Ectodermal cell (in vitro differentiated cells): ENCODE results near the gene PRIMPOL.
"Not testable (repeated sequence)": the region's sequence is repeated elsewhere in the genome, so short reads cannot be mapped to it uniquely, and the experiment has no call there.

ENCODE experiments used
- H3K27ac ChIP-seq: 2 replicates; pipeline ENCODE4 v1.7.0; 2013; ENCODE audit warnings: mild to moderate bottlenecking, low read depth, low read length; ENCODE audit not compliant: insufficient read depth, poor library complexity, severe bottlenecking
- H3K27me3 ChIP-seq: 2 replicates; pipeline ENCODE4 v1.7.0; 2013; ENCODE audit warnings: mild to moderate bottlenecking, low read length; ENCODE audit not compliant: insufficient read depth, control insufficient read depth, poor library complexity, severe bottlenecking
- H3K36me3 ChIP-seq: one replicate; pipeline ENCODE4 v1.7.0; 2013; ENCODE audit warnings: low read length; ENCODE audit not compliant: control insufficient read depth, insufficient read depth
- H3K4me1 ChIP-seq: one replicate; pipeline ENCODE4 v1.7.0; 2013; ENCODE audit warnings: low read length; ENCODE audit not compliant: control insufficient read depth, insufficient read depth
- H3K4me3 ChIP-seq: 2 replicates; pipeline ENCODE4 v1.7.0; 2013; ENCODE audit warnings: low read depth, low read length, control low read depth; ENCODE audit not compliant: insufficient read depth
- H3K9me3 ChIP-seq: 2 replicates; pipeline ENCODE4 v1.7.0; 2013; ENCODE audit warnings: mild to moderate bottlenecking, low read length, moderate library complexity; ENCODE audit not compliant: control insufficient read depth
- WGBS, 2 experiments: methylation state at CpG; one replicate each; pipeline ENCODE4 v1.1.7; 2013; ENCODE audit warnings: missing lambda C conversion rate in 2 of 2; 5-methylcytosine and 5-hydroxymethylcytosine counted together

Gene PRIMPOL

DNA sequence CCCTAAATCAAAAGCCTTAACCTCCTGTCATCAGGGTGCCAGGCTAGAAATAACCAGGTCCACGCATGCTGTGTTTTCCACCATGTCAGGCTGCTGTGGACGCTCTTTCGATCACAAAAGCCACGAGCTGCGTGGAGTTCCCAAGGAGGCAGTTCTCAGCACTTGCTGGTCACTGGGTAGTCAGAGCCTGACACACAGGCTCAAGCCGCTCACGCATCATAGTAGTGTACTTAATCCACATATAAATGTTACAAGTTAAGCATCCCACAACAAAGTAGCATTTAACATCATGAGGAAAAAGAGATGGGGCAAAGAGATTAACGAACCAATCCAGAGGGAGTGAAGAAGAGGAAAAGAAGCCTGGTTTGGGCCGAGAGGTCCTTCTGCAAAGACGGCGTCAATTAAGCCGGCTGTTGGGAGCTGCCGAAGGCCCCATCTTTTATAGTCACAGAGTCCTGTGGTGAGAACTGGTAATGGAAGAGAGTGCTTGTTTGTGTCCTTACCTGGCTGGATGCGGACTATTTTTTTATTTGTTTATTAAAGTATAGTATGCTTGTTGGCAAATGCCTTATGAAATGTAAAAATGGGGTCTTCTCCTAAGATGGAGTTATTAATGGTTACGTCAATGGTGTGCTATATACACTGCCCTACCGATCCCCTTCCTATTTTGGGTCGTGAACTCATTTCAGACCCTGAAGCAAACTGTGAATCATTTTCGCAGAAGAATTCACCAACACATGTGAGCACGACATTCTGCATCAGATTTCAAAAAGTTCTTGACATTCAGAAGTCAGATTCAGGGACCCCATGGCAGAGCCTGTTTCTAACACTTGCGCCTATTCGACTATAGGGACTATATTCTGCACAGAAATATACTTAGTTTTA, 675 bp downstream of the PRIMPOL start:
- Histone ChIP-seq H3K4me1 (peaks cover 11% of the 10 kb centered on the region), H3K36me3 (no peaks in the 10 kb centered on the region), H3K9me3 (no peaks in the 10 kb centered on the region), H3K27me3 (no peaks in the 10 kb centered on the region), H3K4me3 (peak overlapping the region; percentile 83), H3K27ac (peak overlapping the region; percentile 80)
- 50 to 57% methylated on average over 20 to 21 of the region's 21 CpGs for WGBS, 2 experiments

DNA sequence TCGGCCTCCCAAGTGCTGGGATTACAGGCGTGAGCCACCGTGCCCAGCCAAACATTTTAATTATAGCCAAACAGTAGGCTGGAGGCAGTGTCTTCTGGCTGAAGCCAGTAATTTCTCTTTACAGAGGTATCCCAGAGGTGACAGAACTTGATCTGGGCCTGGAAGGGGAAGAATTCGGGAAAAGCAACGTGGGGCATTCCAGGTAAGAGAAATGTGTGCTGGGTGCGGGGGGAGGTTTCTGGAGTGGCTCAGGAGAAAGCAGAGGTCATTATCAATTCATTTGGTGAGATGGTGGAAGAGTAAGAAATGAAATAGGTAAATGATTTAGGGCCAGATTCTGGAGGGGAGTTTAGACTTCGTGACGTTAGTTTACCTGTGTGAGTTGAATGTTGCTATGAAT, 2.4 kb downstream of the PRIMPOL start:
- 90 to 91% methylated on average over 8 of the region's 8 CpGs for WGBS, 2 experiments
- Histone ChIP-seq H3K9me3 (no peaks in the 10 kb centered on the region), H3K4me1 (peaks cover 11% of the 10 kb centered on the region), H3K27me3 (no peaks in the 10 kb centered on the region), H3K27ac (no peak overlapping the region), H3K4me3 (no peak overlapping the region), H3K36me3 (no peaks in the 10 kb centered on the region)

- H3K27me3 ChIP-seq, H3K4me1 ChIP-seq, H3K9me3 ChIP-seq, H3K36me3 ChIP-seq, H3K4me3 ChIP-seq, H3K27ac ChIP-seq: not testable (repeated sequence)
Observed at GRCh38 chr4:184652681-184653080, 3.1 kb downstream of the PRIMPOL start.

GRCh38 chr4:184653650-184654049, 4.1 kb downstream of the PRIMPOL start:
- no peaks in the 10 kb centered on the region for H3K9me3 ChIP-seq
- H3K27ac ChIP-seq: no peak overlapping the region
- no peak overlapping the region for H3K4me3 ChIP-seq
- WGBS, 2 experiments: 63 to 95% methylated on average over 1 to 2 of the region's 2 CpGs
- no peaks in the 10 kb centered on the region for H3K4me1 ChIP-seq
- H3K36me3 ChIP-seq: no peaks in the 10 kb centered on the region
- H3K27me3 ChIP-seq: no peaks in the 10 kb centered on the region

GRCh38 chr4:184655889-184656869, 6.6 kb downstream of the PRIMPOL start:
- Histone ChIP-seq H3K4me3 (no peak overlapping the region), H3K4me1 (no peaks in the 10 kb centered on the region), H3K36me3 (peaks cover 1% of the 10 kb centered on the region), H3K27ac (no peak overlapping the region), H3K27me3 (no peaks in the 10 kb centered on the region), H3K9me3 (no peaks in the 10 kb centered on the region)
- 97 to 99% methylated on average over 6 to 7 of the region's 8 CpGs for WGBS, 2 experiments

GRCh38 chr4:184657144-184657543, 7.6 kb downstream of the PRIMPOL start:
- no peak overlapping the region for H3K27ac ChIP-seq
- H3K27me3 ChIP-seq: no peaks in the 10 kb centered on the region
- no peaks in the 10 kb centered on the region for H3K4me1 ChIP-seq
- WGBS, 2 experiments: 93 to 97% methylated on average over 3 of the region's 3 CpGs
- H3K36me3 ChIP-seq: peaks cover 5% of the 10 kb centered on the region
- H3K9me3 ChIP-seq: no peaks in the 10 kb centered on the region
- no peak overlapping the region for H3K4me3 ChIP-seq

DNA sequence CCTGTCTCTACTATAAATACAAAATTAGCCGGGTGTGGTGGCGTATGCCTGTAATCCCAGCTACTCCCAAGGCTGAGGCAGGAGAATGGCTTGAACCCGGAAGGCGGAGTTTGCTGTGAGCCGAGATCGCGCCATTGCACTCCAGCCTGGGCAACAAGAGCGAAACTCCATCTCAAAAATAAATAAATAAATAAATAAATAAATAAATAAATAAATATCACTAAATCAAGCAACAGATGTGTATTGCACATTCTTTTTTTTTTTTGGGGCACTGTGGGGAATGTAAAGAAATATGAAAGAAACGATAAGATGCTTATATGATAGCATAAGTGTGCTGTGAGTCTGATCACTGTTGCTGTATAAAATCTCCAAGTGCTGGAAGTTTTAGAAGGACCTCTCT, 8.3 kb downstream of the PRIMPOL start:
- H3K36me3 ChIP-seq, H3K4me3 ChIP-seq, H3K4me1 ChIP-seq, H3K27ac ChIP-seq, H3K9me3 ChIP-seq, H3K27me3 ChIP-seq: not testable (repeated sequence)
- 99% methylated on average over 7 to 8 of the region's 9 CpGs for WGBS, 2 experiments

DNA sequence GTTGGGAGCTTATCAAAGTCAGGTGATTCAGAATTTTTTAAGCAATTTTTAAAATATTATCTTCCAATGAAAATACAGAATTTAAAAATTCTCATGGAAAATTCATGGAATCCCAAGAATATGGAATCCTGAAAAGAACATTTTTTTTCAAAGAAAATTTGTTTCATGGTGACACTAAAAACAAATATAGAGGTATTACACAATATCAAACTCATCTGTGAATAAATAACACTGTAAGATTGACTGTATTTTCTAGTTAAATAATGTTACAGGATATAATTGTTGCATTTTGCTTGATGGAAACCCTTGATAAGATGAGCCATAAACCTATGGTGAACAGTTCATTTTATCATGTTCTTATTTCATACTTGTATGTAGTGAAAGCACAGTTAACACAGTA, 11.4 kb downstream of the PRIMPOL start:
- H3K27me3 ChIP-seq: no peaks in the 10 kb centered on the region
- H3K27ac ChIP-seq: no peak overlapping the region
- no peaks in the 10 kb centered on the region for H3K9me3 ChIP-seq
- peaks cover 5% of the 10 kb centered on the region for H3K36me3 ChIP-seq
- no peaks in the 10 kb centered on the region for H3K4me1 ChIP-seq
- no peak overlapping the region for H3K4me3 ChIP-seq

- WGBS, 2 experiments: 100% methylated on average over 1 of the region's 1 CpG; no CpG with 5 or more reads in 1 of the 2 experiments
- peaks cover 9% of the 10 kb centered on the region for H3K36me3 ChIP-seq
- H3K4me3 ChIP-seq: no peak overlapping the region
- no peaks in the 10 kb centered on the region for H3K9me3 ChIP-seq
- no peak overlapping the region for H3K27ac ChIP-seq
- no peaks in the 10 kb centered on the region for H3K4me1 ChIP-seq
- H3K27me3 ChIP-seq: no peaks in the 10 kb centered on the region
Observed at GRCh38 chr4:184662236-184662635, 12.7 kb downstream of the PRIMPOL start.
